Large intestine (tissue), 3 donors: ENCODE data around the gene CHAF1A. TPM values are rescaled to one million over a fixed set of nuclear protein-coding genes. Genes with fewer than 3 reads are reported as not detected.

ENCODE experiments used
- DNase-seq, 2 donors: peaks; one replicate each; pipeline versions ENCODE4 v3.0.0 to v3.0.0-alpha.2; 2013
- H3K27ac ChIP-seq: one replicate; pipeline ENCODE4 v1.5.1; 2013; ENCODE audit warnings: low read length
- H3K27me3 ChIP-seq: 2 replicates; pipeline ENCODE4 v1.6.1; 2013; ENCODE audit warnings: low read length; ENCODE audit not compliant: control insufficient read depth, insufficient read depth
- H3K36me3 ChIP-seq: 2 replicates; pipeline ENCODE4 v1.6.1; 2013; ENCODE audit warnings: low read length; ENCODE audit not compliant: control insufficient read depth, insufficient read depth
- H3K4me1 ChIP-seq: one replicate; pipeline ENCODE4 v1.6.1; 2013; ENCODE audit warnings: low read length; ENCODE audit not compliant: control insufficient read depth, insufficient read depth
- H3K4me3 ChIP-seq: one replicate; pipeline ENCODE4 v1.5.1; 2013; ENCODE audit warnings: low read length
- H3K9me3 ChIP-seq: one replicate; pipeline ENCODE4 v1.6.1; 2013; ENCODE audit warnings: mild to moderate bottlenecking, low read depth, low read length, moderate library complexity; ENCODE audit not compliant: control insufficient read depth
- WGBS: methylation state at CpG from one replicate; pipeline ENCODE4 v1.1.5; 2013; ENCODE audit warnings: low lambda C conversion rate; ENCODE audit not compliant: insufficient coverage; 5-methylcytosine and 5-hydroxymethylcytosine counted together
- polyA plus RNA-seq: library from polyadenylated mRNA; unstranded; fragments of 120-200 nt; gene quantifications from one replicate; pipeline ENCODE4 v1.2.1, GENCODE V29; 2013

Gene CHAF1A
- polyA plus RNA-seq, 1 donor, result 12.4 TPM

- H3K9me3 ChIP-seq, result peaks cover 5% of the 10 kb centered on the region
- no peak overlapping the region for H3K27ac ChIP-seq
- no peak overlapping the region for H3K4me3 ChIP-seq
- no peaks in the 10 kb centered on the region for H3K4me1 ChIP-seq
- 100% methylated on average over 2 of the region's 20 CpGs for WGBS
- H3K36me3 ChIP-seq, result peaks cover 51% of the 10 kb centered on the region
- H3K27me3 ChIP-seq, result no peaks in the 10 kb centered on the region
- no peak for DNase-seq
Measured at GRCh38 chr19:4443966-4444764, 41.7 kb downstream of the CHAF1A start.

- no peak for DNase-seq
- Histone ChIP-seq H3K27ac (no peak overlapping the region), H3K4me1 (no peaks in the 10 kb centered on the region), H3K4me3 (no peak overlapping the region), H3K9me3 (peaks cover 5% of the 10 kb centered on the region), H3K36me3 (peaks cover 60% of the 10 kb centered on the region), H3K27me3 (no peaks in the 10 kb centered on the region)
- WGBS, result no CpG with 5 or more reads among the region's 36 CpGs
Measured at GRCh38 chr19:4444765-4445741, 42.6 kb downstream of the CHAF1A start.

GRCh38 chr19:4445963-4446703 lies 43.7 kb downstream of the CHAF1A start:
- no CpG with 5 or more reads among the region's 58 CpGs for WGBS
- H3K27me3 ChIP-seq, result no peaks in the 10 kb centered on the region
- H3K4me3 ChIP-seq, result no peak overlapping the region
- no peaks in the 10 kb centered on the region for H3K4me1 ChIP-seq
- no peak overlapping the region for H3K27ac ChIP-seq
- peaks cover 65% of the 10 kb centered on the region for H3K36me3 ChIP-seq
- H3K9me3 ChIP-seq, result peaks cover 5% of the 10 kb centered on the region
- no peak for DNase-seq

- peaks cover 69% of the 10 kb centered on the region for H3K36me3 ChIP-seq
- H3K9me3 ChIP-seq, result peaks cover 5% of the 10 kb centered on the region
- no CpG with 5 or more reads among the region's 15 CpGs for WGBS
- H3K27me3 ChIP-seq, result no peaks in the 10 kb centered on the region
- H3K27ac ChIP-seq, result no peak overlapping the region
- H3K4me3 ChIP-seq, result no peak overlapping the region
- DNase-seq, result no peak
- H3K4me1 ChIP-seq, result no peaks in the 10 kb centered on the region
Measured at GRCh38 chr19:4446704-4447200, 44.3 kb downstream of the CHAF1A start.

GRCh38 chr19:4447327-4448146 lies 45.1 kb downstream of the CHAF1A start:
- Histone ChIP-seq H3K27ac (no peak overlapping the region), H3K36me3 (peaks cover 76% of the 10 kb centered on the region)

GRCh38 chr19:4448147-4448985 lies 45.9 kb downstream of the CHAF1A start:
- 80% methylated on average over 1 of the region's 30 CpGs for WGBS
- peaks cover 84% of the 10 kb centered on the region for H3K36me3 ChIP-seq
- H3K27ac ChIP-seq, result no peak overlapping the region
- DNase-seq, result no peak
- H3K4me1 ChIP-seq, result no peaks in the 10 kb centered on the region
- no peaks in the 10 kb centered on the region for H3K27me3 ChIP-seq
- H3K4me3 ChIP-seq, result no peak overlapping the region
- H3K9me3 ChIP-seq, result peaks cover 5% of the 10 kb centered on the region

More at GRCh38 chr19:4447327-4448146, 45.1 kb downstream of the CHAF1A start:
- Histone ChIP-seq H3K4me3 (no peak overlapping the region), H3K9me3 (peaks cover 5% of the 10 kb centered on the region), H3K27me3 (no peaks in the 10 kb centered on the region), H3K4me1 (no peaks in the 10 kb centered on the region)
- WGBS, result no CpG with 5 or more reads among the region's 28 CpGs
- DNase-seq, result no peak

GRCh38 chr19:4449022-4449638 lies 46.7 kb downstream of the CHAF1A start:
- Histone ChIP-seq H3K27ac (no peak overlapping the region), H3K4me3 (no peak overlapping the region), H3K9me3 (peaks cover 5% of the 10 kb centered on the region), H3K36me3 (peaks cover 89% of the 10 kb centered on the region), H3K4me1 (no peaks in the 10 kb centered on the region), H3K27me3 (no peaks in the 10 kb centered on the region)
- no peak for DNase-seq
- no CpG with 5 or more reads among the region's 24 CpGs for WGBS

- Histone ChIP-seq H3K36me3 (peaks cover 89% of the 10 kb centered on the region), H3K27ac (no peak overlapping the region), H3K9me3 (peaks cover 5% of the 10 kb centered on the region), H3K27me3 (no peaks in the 10 kb centered on the region), H3K4me1 (no peaks in the 10 kb centered on the region), H3K4me3 (no peak overlapping the region)
- WGBS, result no CpG with 5 or more reads among the region's 9 CpGs
- DNase-seq, result no peak
Measured at GRCh38 chr19:4449639-4450028, 47.2 kb downstream of the CHAF1A start.
